B cell (primary cell): Measurements from ENCODE around the gene DNASE1L3. TPM values are rescaled to one million over a fixed set of nuclear protein-coding genes. Genes with fewer than 3 reads are reported as not detected.

Experiments
- ATAC-seq: fragments of 200-7000 bp; cut with Tn5 transposase; one replicate; pipeline ENCODE4 v1.10.0; 2021; ENCODE audit warnings: low read depth, mild to moderate bottlenecking, moderate number of reproducible peaks, moderate library complexity
- CTCF ChIA-PET: fragments of 350-600 bp; sonication (Branson Sonifier 250); formaldehyde crosslinking; loops from one replicate; lab custom pipeline; 2021; ENCODE audit warnings: antibody characterized with exemption, inconsistent platforms; lab: Charles Lee
- POLR2A ChIA-PET: fragments of 350-600 bp; sonication (Branson Sonifier 250); formaldehyde crosslinking; loops from one replicate; lab custom pipeline; 2021; ENCODE audit warnings: antibody characterized with exemption; lab: Charles Lee
- DNase-seq: peaks from one replicate; pipeline ENCODE4 v3.0.0; 2013
- H2AFZ ChIP-seq: 2 replicates; pipeline ENCODE4 v1.6.1; 2012; ENCODE audit warnings: mild to moderate bottlenecking, low read depth, low read length; ENCODE audit not compliant: insufficient read depth, poor library complexity, severe bottlenecking
- H3K27ac ChIP-seq, 2 donors: 1 replicate in 1 of 2; 2 replicates in 1 of 2; pipeline ENCODE4 v1.5.1; 2012 to 2013; ENCODE audit warnings: low read length in 2 of 2, mild to moderate bottlenecking in 2 of 2, moderate library complexity in 1 of 2
- H3K27me3 ChIP-seq, 4 experiments: fragments of 200-600 bp in 1 of 4; sonication (generic) in 1 of 4; replicated peaks in 1 of 4; 1 replicate in 2 of 4; 2 replicates in 2 of 4; pipeline versions ENCODE4 v1.6.1 to v1.7.0; 2013 to 2016; ENCODE audit warnings: low read length in 3 of 4, mild to moderate bottlenecking in 2 of 4, mixed read lengths in 1 of 4, moderate library complexity in 1 of 4; ENCODE audit not compliant: insufficient read depth in 4 of 4, control insufficient read depth in 3 of 4; ENCODE audit errors: control extremely low read depth in 1 of 4
- H3K36me3 ChIP-seq, 2 experiments: replicated peaks in 1 of 2; 1 replicate in 1 of 2; 2 replicates in 1 of 2; pipeline versions ENCODE4 v1.6.1 to v1.7.1; 2013; ENCODE audit warnings: low read length in 1 of 2; ENCODE audit not compliant: insufficient read depth in 2 of 2, control insufficient read depth in 1 of 2; ENCODE audit errors: control extremely low read depth in 1 of 2, extremely low read depth in 1 of 2
- H3K4me1 ChIP-seq, 2 donors: fragments of 200-600 bp in 1 of 2; sonication (generic) in 1 of 2; 1 replicate in 1 of 2; 2 replicates in 1 of 2; pipeline versions ENCODE4 v1.5.1 to v1.6.1; 2013 to 2017; ENCODE audit warnings: low read length in 2 of 2; ENCODE audit not compliant: control insufficient read depth in 2 of 2, insufficient read depth in 2 of 2
- H3K4me2 ChIP-seq: replicated peaks from 2 replicates; pipeline ENCODE3; 2012; ENCODE audit warnings: mild to moderate bottlenecking, low read depth, low read length; ENCODE audit not compliant: poor library complexity, severe bottlenecking
- H3K4me3 ChIP-seq, 5 experiments: fragments of 200-600 bp in 1 of 5; sonication (generic) in 1 of 5; 1 replicate in 3 of 5; 2 replicates in 2 of 5; pipeline versions ENCODE4 v1.5.1 to v1.7.0; 2011 to 2016; ENCODE audit warnings: low read length in 4 of 5, mild to moderate bottlenecking in 4 of 5, low read depth in 2 of 5, control low read depth in 1 of 5, moderate library complexity in 1 of 5; ENCODE audit not compliant: insufficient read depth in 1 of 5; ENCODE audit errors: control extremely low read depth in 1 of 5, extremely low read depth in 1 of 5
- H3K79me2 ChIP-seq: fragments of 200-600 bp; sonication (generic); one replicate; pipeline ENCODE4 v1.6.0; 2016; ENCODE audit warnings: low read length; ENCODE audit not compliant: control insufficient read depth, insufficient read depth
- H3K9ac ChIP-seq: fragments of 200-600 bp; sonication (generic); 2 replicates; pipeline ENCODE4 v1.6.1; 2017; ENCODE audit warnings: mild to moderate bottlenecking, low read length, moderate library complexity
- H3K9me3 ChIP-seq, 3 donors: one replicate each; pipeline versions ENCODE4 v1.6.1 to v1.7.1; 2013; ENCODE audit warnings: low read length in 2 of 3; ENCODE audit not compliant: control insufficient read depth in 2 of 3, insufficient read depth in 1 of 3; ENCODE audit errors: control extremely low read depth in 1 of 3
- H4K20me1 ChIP-seq: 2 replicates; pipeline ENCODE4 v1.6.0; 2012; ENCODE audit warnings: mild to moderate bottlenecking, low read length; ENCODE audit not compliant: insufficient read depth, control insufficient read depth, poor library complexity, severe bottlenecking
- H3K27ac Mint-ChIP-seq: one replicate; pipeline ENCODE4 v1.8.0; 2021; ENCODE audit warnings: mixed read lengths
- H3K27me3 Mint-ChIP-seq: one replicate; pipeline ENCODE4 v1.8.0; 2021; ENCODE audit warnings: mixed read lengths
- H3K4me1 Mint-ChIP-seq: one replicate; pipeline ENCODE4 v1.8.0; 2021; ENCODE audit warnings: mixed read lengths
- H3K4me3 Mint-ChIP-seq: one replicate; pipeline ENCODE4 v1.8.0; 2021; ENCODE audit warnings: mixed read lengths
- H3K9me3 Mint-ChIP-seq: one replicate; pipeline ENCODE4 v1.8.0; 2022; ENCODE audit warnings: mixed read lengths; ENCODE audit not compliant: insufficient read depth
- EZH2 ChIP-seq: IDR thresholded peaks from 2 replicates; pipeline ENCODE4 v1.6.1; 2012; ENCODE audit warnings: borderline replicate concordance, low read depth, mild to moderate bottlenecking, moderate library complexity, low read length; ENCODE audit not compliant: insufficient read depth, poor library complexity, severe bottlenecking
- WGBS: methylation state at CpG from one replicate; pipeline ENCODE4 v1.1.5; 2013; ENCODE audit warnings: missing lambda C conversion rate; ENCODE audit not compliant: insufficient coverage; 5-methylcytosine and 5-hydroxymethylcytosine counted together
- intact Hi-C: fragments of 100-400 bp; cut with micrococcal nuclease; formaldehyde crosslinking; loops from one replicate; pipeline ENCODE4 v1.10.0; 2022
- polyA plus RNA-seq: library from polyadenylated mRNA; depleted of rRNA; stranded (reverse); fragments of >200 nt; gene quantifications from 2 replicates; pipeline ENCODE4 v1.2.3, GENCODE V29; 2012
- total RNA-seq, 2 donors: library from RNA; stranded (reverse); fragments of 120-200 nt in 1 of 2; gene quantifications; 1 replicate in 1 of 2; 2 replicates in 1 of 2; pipeline versions ENCODE4 v1.2.3 to v1.2.4, GENCODE V29; 2013 to 2022
- TF ChIP-seq, protein P1 (sequence below): fragments of 200-600 bp; IDR thresholded peaks from one replicate; pipeline ENCODE4 v1.8.0; 2022; ENCODE audit warnings: antibody characterized with exemption, mild to moderate bottlenecking

DNASE1L3 gene
- total and polyA plus RNA-seq, 2 donors (not counting 1 experiment from before 2014, with no cell fraction given): 0.39 to 2.6 TPM

- peaks cover 32% of the 10 kb centered on the region for H3K4me1 Mint-ChIP-seq
- CTCF ChIA-PET: interaction anchor here (0.8 to 2.5 kb wide), 5 partner anchors 33 to 72 kb away, joined by 3 to 8 read pairs (median 5); no protein-coding TSS in a partner anchor
Observed at GRCh38 chr3:58250093-58250707, 39.4 kb upstream of the DNASE1L3 start.

More at GRCh38 chr3:58250093-58250707, 39.4 kb upstream of the DNASE1L3 start:
- ATAC-seq (no peak), DNase-seq (no peak)
- 98% methylated on average over 6 of the region's 8 CpGs for WGBS
- no peak overlapping the region for H2AFZ ChIP-seq
- TF ChIP-seq, protein P1, sequence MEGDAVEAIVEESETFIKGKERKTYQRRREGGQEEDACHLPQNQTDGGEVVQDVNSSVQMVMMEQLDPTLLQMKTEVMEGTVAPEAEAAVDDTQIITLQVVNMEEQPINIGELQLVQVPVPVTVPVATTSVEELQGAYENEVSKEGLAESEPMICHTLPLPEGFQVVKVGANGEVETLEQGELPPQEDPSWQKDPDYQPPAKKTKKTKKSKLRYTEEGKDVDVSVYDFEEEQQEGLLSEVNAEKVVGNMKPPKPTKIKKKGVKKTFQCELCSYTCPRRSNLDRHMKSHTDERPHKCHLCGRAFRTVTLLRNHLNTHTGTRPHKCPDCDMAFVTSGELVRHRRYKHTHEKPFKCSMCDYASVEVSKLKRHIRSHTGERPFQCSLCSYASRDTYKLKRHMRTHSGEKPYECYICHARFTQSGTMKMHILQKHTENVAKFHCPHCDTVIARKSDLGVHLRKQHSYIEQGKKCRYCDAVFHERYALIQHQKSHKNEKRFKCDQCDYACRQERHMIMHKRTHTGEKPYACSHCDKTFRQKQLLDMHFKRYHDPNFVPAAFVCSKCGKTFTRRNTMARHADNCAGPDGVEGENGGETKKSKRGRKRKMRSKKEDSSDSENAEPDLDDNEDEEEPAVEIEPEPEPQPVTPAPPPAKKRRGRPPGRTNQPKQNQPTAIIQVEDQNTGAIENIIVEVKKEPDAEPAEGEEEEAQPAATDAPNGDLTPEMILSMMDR: no peak
- TF ChIP-seq EZH2: no peak
- peaks cover 0 to 21% of the 10 kb centered on the region in 2 experiments for H3K36me3 ChIP-seq
- no peak overlapping the region for H3K4me3 Mint-ChIP-seq
- no peak overlapping the region for H3K4me3 ChIP-seq
- no peak overlapping the region for H3K4me2 ChIP-seq
- H3K27me3 ChIP-seq: no peaks in the 10 kb centered on the region
- no peaks in the 10 kb centered on the region for H3K9me3 ChIP-seq
- H3K27ac Mint-ChIP-seq: no peak overlapping the region
- H4K20me1 ChIP-seq: no peaks in the 10 kb centered on the region
- no peaks in the 10 kb centered on the region for H3K27me3 Mint-ChIP-seq
- peaks cover 8 to 11% of the 10 kb centered on the region in 2 donors for H3K4me1 ChIP-seq
- H3K9ac ChIP-seq: no peak overlapping the region
- H3K27ac ChIP-seq: no peak overlapping the region
- intact Hi-C loops: no loop called here
- POLR2A ChIA-PET: interaction anchor here (1.0 kb wide), 1 partner anchor 16 kb away, joined by 3 read pairs; no protein-coding TSS in a partner anchor
- H3K79me2 ChIP-seq: peaks cover 55% of the 10 kb centered on the region
- H3K9me3 Mint-ChIP-seq: no peaks in the 10 kb centered on the region
